GM08714 (cell line): ENCODE measurements around the gene NDEL1.

ENCODE experiments used
- H3K4me3 ChIP-seq: fragments of 200-500 bp; sonication (Bioruptor generic); 2 replicates; pipeline ENCODE4 v1.5.1; 2014; ENCODE audit warnings: mild to moderate bottlenecking, low read length, inconsistent platforms
- ZNF274 ChIP-seq: IDR thresholded peaks from 2 replicates; pipeline ENCODE4 v1.6.1; 2012; ENCODE audit warnings: mild to moderate bottlenecking, low read depth, low read length

The NDEL1 gene

DNA sequence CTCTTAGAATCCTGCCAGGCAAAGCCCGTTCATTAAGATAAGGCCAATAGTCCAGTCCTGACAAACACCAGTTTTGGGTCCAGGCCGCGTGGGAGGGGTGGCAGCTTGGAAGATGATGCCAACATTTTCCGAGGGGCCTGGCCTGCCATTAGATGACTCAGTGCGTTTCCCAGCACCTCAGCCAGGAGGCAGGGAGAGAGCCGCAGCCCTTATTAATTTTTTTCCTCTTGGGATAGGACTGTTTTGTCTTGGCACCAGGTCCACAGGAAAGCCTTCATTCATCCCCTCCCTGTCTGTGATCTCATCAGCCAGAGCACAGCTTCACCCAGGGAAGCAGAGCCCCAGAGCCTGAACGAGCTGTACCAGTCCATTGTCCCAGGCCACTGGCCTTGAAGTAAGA is 4.7 kb upstream of the NDEL1 start:
- H3K4me3 ChIP-seq = no peak overlapping the region
- TF ChIP-seq ZNF274 = no peak

DNA sequence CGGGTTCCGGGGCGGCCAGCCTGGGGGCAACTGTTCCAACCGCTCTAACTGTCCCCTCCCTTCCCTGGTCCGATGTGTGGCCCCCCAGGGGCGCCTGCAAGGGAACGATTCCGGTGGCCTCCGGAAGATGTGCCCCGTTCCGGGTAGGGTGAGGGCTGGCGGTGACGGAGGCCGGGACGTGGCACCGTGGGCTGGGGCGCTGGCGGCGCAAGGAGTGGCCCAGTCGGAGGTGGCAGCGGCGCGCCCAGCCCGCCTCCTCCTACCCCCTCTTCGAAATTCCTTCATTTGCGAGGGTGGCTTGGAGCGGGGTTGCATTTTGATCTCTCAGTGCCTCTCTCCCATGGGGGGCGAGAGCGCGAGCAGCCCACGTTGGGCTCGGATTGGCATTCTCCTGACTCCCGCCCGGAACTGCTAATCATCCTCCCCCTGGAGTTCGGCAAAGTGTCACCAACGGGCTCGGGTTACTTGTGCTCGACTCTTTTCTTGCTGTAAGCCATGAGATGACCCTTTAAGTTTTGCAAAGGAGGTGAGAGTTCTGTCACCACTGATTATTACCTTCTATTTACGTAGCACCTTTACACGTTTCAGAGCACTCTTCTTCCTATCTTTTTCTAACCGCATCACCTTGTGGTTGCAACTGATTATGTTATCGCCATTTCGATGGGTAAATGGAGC is 622 bp downstream of the NDEL1 start:
- TF ChIP-seq ZNF274 = no peak

DNA sequence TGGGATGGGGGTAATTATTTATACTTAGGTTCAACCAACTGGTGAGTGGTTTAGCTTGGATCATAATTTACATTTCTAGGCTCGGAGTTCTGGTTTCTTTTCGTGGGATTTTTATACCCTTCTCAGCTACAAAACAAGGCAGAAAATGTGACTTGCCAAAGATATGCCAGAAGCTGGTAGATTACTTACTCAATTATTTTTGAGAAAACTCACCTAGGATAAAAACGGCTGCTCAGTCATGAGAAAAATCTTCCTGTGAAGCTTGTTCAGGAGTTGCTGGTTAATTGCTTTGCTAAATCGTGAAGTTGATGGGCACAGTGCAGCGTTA is 1.1 kb downstream of the NDEL1 start:
- peak overlapping the region; percentile 97 for H3K4me3 ChIP-seq
- TF ChIP-seq ZNF274 = no peak

More for the DNA sequence above, 622 bp downstream of the NDEL1 start:
- H3K4me3 ChIP-seq = peak overlapping the region; percentile 97

DNA sequence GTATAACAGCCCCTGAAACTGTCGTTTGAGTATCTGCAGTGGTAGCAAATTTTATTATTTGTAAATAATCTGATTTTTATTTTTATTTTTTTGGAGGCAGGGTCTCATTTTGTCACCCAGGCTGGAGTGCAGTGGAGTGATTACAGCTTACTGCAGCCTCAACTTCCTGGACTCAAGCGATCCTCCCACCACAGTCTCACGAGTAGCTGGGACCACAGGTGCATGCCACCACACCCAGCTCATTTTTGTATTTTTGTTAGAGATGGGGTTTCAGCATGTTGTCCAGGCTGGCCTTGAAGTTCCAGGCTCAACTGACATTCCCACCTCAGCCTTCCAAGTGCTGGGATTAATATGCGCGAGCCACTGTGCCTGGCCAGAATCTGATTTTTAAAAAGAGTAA is 2.8 kb downstream of the NDEL1 start:
- TF ChIP-seq ZNF274 = no peak

DNA sequence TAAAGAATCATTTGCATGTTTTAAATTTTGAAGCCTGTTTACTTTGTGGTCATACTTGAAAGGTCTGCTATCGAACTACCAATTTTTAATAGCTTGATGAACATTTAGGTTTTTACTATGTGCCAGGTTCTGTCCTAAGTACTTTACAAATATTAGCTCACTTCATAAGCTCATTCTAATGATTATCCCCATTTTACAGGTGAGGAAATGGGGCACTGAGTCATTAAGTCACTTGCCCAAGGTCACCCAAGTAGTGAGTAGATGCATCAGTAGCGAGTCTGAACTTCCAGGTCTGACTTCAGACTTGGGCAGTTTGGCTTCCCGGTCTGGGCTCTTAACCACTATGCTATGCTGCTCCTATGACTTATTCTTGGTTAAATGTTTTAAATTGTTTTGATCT is 4.0 kb downstream of the NDEL1 start:
- no peak overlapping the region for H3K4me3 ChIP-seq
- TF ChIP-seq ZNF274 = no peak

More for the DNA sequence above, 2.8 kb downstream of the NDEL1 start:
- H3K4me3 ChIP-seq = no peak overlapping the region

DNA sequence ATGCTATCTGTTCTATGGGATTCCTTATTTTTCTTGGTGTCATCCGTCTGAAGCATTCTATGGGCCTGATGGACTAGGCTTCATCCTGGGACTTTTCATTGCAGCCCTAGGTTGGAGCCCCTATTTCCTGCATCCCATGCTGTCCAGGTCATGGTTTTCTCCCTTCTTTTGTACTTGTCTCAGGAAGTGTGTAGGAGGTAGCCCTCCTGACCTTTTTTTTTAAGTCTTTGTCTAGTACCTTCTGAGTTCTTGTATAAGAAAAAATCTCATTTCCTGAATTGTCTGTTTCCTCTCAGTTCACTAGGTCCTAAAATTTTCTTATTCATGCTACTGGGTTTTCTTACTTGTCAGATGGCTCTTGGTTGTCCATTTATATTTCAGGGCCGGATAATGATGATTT is 6.0 kb downstream of the NDEL1 start:
- TF ChIP-seq ZNF274 = no peak
- H3K4me3 ChIP-seq = no peak overlapping the region

DNA sequence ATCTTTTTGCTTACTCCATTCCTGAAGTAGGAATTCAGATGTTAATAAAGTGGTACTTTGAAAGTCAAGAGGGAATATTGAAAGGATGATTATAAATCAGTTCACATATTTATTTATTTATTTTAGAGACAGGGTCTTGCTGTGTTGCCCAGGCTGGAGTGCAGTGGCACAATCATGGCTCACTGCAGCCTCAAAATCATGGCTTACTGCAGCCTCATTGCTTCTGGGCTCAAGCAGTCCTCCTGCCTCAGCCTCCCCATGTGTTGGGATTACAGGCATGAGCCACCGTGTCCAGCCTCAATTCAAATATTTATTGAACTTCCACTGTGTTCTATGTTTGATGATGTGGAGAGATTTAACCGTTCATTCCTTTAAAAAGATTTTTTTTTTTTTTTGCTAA is 6.6 kb downstream of the NDEL1 start:
- H3K4me3 ChIP-seq = no peak overlapping the region
- no peak for TF ChIP-seq ZNF274

DNA sequence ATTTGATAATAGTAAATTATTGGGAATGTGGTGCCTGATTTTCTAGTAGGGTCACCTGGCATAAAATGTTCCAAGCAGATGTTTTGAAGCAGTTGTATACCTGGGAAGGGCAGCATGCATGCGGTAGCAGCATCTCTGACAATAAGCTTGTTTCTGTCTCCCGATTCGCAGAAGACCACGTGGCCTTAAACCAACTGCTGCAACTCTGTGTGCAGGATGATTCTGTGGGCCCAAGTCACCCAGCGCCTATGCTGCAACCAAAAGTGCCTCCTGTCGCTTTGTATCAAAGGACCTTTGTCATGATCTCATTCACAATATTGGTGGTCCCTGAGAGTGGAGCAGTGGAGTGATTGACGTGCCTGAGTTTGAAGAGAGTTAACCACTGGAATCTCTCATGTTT is 8.1 kb downstream of the NDEL1 start:
- TF ChIP-seq ZNF274 = no peak
- H3K4me3 ChIP-seq = no peak overlapping the region

DNA sequence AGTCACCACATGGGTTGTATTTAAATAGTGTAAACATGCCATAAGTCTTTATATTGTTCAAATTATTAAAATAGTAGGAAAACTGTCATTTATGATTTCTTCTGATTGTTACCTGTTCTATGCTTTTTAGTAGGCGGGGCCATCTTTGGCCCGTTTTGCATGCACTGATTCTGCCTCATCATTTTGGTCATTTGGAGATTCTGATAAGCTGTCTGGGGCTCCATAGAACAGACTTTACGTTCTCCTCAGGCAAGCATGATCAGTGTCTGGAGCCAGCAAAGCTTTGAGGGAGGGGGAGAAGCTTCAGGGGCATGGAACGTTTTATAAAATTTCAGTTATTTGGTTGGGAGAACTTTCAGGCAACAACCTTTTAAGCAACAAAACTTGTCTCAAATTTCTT is 8.8 kb downstream of the NDEL1 start:
- no peak overlapping the region for H3K4me3 ChIP-seq
- TF ChIP-seq ZNF274 = no peak

DNA sequence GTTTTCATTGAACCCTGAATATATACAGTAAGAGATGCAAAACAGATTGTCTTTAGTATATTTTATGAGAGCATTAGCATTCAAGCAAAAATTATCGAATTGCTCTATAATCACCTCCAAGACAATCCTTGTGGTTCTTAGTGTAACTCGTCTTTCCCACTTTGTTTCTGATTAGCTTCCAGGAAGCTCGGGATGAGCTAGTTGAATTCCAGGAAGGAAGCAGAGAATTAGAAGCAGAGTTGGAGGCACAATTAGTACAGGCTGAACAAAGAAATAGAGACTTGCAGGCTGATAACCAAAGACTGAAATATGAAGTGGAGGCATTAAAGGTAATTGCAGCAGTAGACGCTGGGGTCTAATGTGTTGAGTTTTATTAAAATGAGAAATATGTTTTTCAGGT is 9.9 kb downstream of the NDEL1 start:
- no peak for TF ChIP-seq ZNF274
- H3K4me3 ChIP-seq = no peak overlapping the region

DNA sequence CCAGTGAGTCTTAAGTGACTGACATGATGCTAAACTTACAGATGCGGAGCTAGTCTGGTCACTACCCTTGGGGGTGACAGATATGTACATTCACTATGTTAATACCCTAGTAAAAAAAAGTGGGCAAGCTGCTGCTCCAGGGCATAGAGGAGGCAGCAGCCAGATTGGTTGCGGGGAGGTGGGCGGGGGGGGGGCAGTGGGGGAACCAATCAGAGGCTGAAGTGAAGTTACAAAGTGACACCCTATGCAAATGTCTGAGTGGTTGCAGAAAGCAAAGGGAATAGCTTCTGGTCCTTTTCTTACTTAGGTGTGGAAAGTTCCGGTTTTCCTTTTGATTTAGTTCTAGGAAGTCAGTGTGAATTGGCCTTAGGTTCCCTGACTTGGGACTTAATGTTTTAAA is 12.1 kb downstream of the NDEL1 start:
- no peak for TF ChIP-seq ZNF274
- H3K4me3 ChIP-seq = no peak overlapping the region

DNA sequence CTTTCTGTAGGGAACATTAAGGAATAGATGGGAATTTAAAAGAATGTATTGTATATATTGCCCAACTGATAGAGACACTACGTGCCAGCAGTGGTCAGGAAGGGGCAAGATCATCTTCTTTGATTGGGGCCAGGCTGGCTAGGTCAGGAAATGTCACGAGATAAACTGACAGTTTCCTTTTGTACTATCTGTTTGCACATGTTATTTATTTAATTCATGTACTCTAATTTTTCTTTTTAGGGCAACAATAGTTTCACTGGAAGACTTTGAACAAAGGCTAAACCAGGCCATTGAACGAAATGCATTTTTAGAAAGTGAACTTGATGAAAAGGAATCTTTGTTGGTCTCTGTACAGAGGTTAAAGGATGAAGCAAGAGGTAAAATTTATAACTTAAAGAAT is 12.6 kb downstream of the NDEL1 start:
- TF ChIP-seq ZNF274 = no peak
- no peak overlapping the region for H3K4me3 ChIP-seq

DNA sequence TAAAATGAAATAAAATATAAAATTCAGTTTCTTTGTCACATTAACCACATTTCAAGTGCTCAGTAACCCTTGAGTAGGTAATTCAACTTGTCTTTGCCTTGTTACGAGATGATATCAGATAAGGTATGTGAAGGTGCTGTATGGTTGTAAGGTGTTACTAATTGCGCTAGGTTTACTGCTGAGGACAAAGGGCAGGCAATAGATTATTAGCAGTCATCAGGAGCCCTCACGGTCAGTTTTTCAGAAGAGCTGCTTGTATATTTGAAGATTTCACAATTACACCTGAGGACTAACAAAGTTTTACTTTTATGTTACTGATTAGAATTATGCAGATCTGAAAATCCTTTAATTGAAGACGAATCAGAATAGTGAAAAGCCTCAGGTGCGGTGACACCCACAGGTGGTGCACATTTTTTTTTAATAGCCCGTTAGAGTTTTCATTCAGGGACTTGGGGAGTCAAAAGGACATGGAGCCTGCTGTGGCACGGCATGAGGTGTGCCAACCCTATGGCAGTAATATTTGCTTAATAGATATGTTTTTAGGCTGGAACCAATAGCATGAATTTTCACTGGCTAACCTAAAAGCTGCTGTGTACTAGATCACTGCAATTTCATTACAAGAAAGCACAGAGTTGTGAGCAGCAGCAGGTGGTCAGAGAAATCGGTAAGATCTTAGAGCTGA is 16.4 kb downstream of the NDEL1 start:
- no peak overlapping the region for H3K4me3 ChIP-seq
- no peak for TF ChIP-seq ZNF274

DNA sequence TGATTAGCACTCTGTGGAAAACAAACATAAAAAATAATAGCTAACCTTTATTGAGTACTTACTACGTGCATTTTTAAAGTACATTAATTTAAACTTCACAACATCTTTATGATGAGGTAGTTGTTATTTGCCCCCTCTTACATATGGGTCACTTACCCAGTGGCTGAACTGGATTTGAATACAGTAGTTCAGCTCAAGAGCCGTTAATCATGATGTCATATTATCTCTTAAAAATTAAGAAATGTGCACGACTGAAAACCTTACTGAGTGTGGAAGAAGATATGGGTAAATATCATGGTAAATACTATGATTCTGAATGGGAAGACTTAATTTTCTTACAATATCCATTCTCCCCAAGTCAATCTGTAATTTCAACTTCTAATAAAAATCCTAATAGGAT is 17.6 kb downstream of the NDEL1 start:
- no peak overlapping the region for H3K4me3 ChIP-seq
- TF ChIP-seq ZNF274 = no peak

DNA sequence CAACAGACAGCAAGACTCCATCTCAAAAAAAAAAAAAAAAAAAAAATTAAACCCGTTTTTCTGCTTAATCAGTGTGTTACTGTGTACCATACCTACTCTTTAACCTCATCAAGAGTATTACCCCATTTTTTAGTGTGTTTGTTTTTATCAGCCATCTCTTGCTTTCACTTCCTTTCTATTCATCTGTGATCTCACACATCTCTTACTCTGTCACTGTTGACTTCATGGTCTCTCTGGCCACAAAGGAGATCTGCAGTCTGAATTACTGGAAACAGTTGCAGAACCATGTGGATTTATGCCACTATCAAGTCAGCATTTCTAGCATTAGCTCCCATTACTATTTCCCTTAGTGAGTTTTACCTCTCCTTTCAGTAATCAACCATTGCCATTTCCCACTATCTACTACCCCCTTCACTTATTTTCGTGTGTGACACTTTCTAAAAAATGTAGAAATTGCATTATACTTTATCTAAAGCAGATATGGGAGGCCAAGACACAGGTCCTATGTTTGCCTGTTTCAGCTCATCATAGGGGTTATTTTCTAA is 20.1 kb downstream of the NDEL1 start:
- no peak for TF ChIP-seq ZNF274
- H3K4me3 ChIP-seq = no peak overlapping the region
